Stomach (tissue), 9 donors: Measurements from ENCODE around the gene CHAF1A. TPM values are rescaled to one million over a fixed set of nuclear protein-coding genes. Genes with fewer than 3 reads are reported as not detected.
A peak's percentile ranks its signal among the peaks of the same experiment; 100 is the strongest.

Experiments used
- DNase-seq, 2 donors: peaks; one replicate each; pipeline versions ENCODE4 v3.0.0 to v3.0.0-alpha.2; 2013 to 2019
- H3K27ac ChIP-seq, 5 donors: fragments of 200-600 bp in 4 of 5; sonication (generic) in 4 of 5; one replicate each; pipeline ENCODE4 v1.5.1; 2013 to 2019; ENCODE audit warnings: mild to moderate bottlenecking in 1 of 5, moderate library complexity in 1 of 5
- H3K27me3 ChIP-seq, 3 donors: fragments of 200-600 bp; sonication (generic); one replicate each; pipeline ENCODE4 v1.5.1; 2017 to 2019; ENCODE audit warnings: mixed run types in 1 of 3
- H3K36me3 ChIP-seq, 4 donors: fragments of 200-600 bp; sonication (generic); 1 replicate in 3 of 4; 2 replicates in 1 of 4; pipeline ENCODE4 v1.5.1; 2016 to 2019
- H3K4me1 ChIP-seq, 4 donors: fragments of 200-600 bp; sonication (generic); one replicate each; pipeline ENCODE4 v1.5.1; 2016 to 2019
- H3K4me3 ChIP-seq, 4 donors: fragments of 200-600 bp; sonication (generic) in 3 of 4; one replicate each; pipeline ENCODE4 v1.5.1; 2016 to 2019; ENCODE audit warnings: mild to moderate bottlenecking in 1 of 4
- H3K9me3 ChIP-seq, 4 donors: fragments of 200-600 bp; sonication (generic); one replicate each; pipeline ENCODE4 v1.5.1; 2016 to 2019
- EP300 ChIP-seq: sonication (generic); formaldehyde crosslinking; IDR thresholded peaks from one replicate; pipeline ENCODE4 v1.6.1; 2017; ENCODE audit warnings: antibody characterized with exemption
- POLR2A ChIP-seq, 4 donors: fragments of 450-650 bp; IDR thresholded peaks; one replicate each; pipeline ENCODE4 v1.6.1; 2016; ENCODE audit warnings: antibody characterized with exemption in 4 of 4, control low read depth in 2 of 4, mild to moderate bottlenecking in 1 of 4, moderate library complexity in 1 of 4
- POLR2AphosphoS5 ChIP-seq, 3 donors: sonication (generic); formaldehyde crosslinking; IDR thresholded peaks; one replicate each; pipeline ENCODE4 v1.6.1; 2016; ENCODE audit warnings: antibody characterized with exemption in 3 of 3
- WGBS, 5 donors: extraction: QIAGEN DNeasy Blood & Tissue Kit in 3 of 5; methylation state at CpG; one replicate each; pipeline versions ENCODE4 v1.1.5 to v1.1.7; 2013 to 2018; 5-methylcytosine and 5-hydroxymethylcytosine counted together
- intact Hi-C: fragments of 100-400 bp; cut with DNase I; formaldehyde crosslinking; loops from one replicate; pipeline ENCODE4 v1.15.1; 2023; ENCODE audit warnings: low total_unique reads
- polyA plus RNA-seq, 3 donors: library from polyadenylated mRNA; stranded (reverse); fragments of 200-250 nt; gene quantifications; one replicate each; pipeline ENCODE4 v1.2.3, GENCODE V29; 2013
- total RNA-seq, 5 donors: library from RNA; depleted of rRNA; stranded (reverse); fragments of >200 nt; gene quantifications; one replicate each; pipeline versions ENCODE4 v1.1.0 to v1.2.3, GENCODE V29; 2014 to 2016
- TF ChIP-seq, protein P1 (sequence below), 7 experiments: fragments of 450-650 bp in 4 of 7; fragments of 200-600 bp in 3 of 7; sonication (generic) in 3 of 7; IDR thresholded peaks; one replicate each; pipeline ENCODE4 v1.5.1; 2016 to 2019; ENCODE audit warnings: antibody characterized with exemption in 7 of 7, control low read depth in 2 of 7, mild to moderate bottlenecking in 1 of 7
- donor health status: healthy with polysubstance abuse.
- donor health status: Bipolar disorder and iron deficiency.
- donor health status: healthy.

CHAF1A gene
- total and polyA plus RNA-seq, 8 donors = 1.8 to 100 (median 6.5) TPM

DNA sequence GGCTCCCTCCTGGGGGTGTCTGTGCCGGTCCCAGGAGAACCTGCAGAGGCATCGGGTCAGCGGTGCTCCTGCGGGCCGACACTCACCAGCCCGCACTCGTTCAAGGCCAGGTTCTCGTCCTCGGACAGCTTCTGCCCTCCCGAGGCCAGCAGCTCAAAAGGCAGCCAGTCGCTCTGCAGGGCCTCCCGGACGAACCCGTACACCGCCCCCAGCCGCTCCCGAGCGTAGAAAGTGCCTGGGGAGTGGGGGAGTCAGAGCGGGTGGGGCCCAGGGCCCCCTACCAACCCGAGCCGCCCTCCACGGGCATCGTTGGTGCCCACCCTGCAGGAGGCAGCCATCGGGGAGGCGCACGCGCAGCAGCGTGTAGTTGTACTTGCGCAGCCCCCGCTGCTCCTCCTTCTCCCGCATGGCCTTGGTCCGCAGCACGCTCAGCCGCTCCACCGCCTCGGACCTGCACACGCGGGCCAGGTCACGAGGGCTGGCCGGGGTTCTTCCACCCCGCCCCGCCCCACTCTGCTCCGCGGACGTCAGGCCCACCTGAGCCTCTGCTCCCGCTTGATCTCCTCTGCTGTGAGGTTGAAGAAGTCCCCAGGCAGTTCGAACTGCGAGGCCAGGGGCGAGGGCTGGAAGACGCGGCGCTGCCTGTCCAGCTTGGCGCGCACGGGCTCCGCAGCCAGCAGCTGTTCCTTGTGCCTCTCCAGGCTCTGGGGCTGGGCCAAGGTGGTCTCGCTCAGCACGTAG lies 43.7 kb downstream of the CHAF1A start:
- Histone ChIP-seq H3K27ac (peak overlapping the region in 1 of 5 donors; percentile 84), H3K4me1 (peaks cover 4 to 23% (median 14%) of the 10 kb centered on the region in 4 donors), H3K36me3 (peaks cover 55 to 78% (median 74%) of the 10 kb centered on the region in 4 donors), H3K9me3 (no peaks in the 10 kb centered on the region), H3K4me3 (no peak overlapping the region), H3K27me3 (no peaks in the 10 kb centered on the region)
- intact Hi-C loops = no loop called here
- DNase-seq = no peak
- WGBS, 5 donors = 91 to 94% (median 93%) methylated on average over 51 to 58 of the region's 58 CpGs
- TF ChIP-seq, protein P1, sequence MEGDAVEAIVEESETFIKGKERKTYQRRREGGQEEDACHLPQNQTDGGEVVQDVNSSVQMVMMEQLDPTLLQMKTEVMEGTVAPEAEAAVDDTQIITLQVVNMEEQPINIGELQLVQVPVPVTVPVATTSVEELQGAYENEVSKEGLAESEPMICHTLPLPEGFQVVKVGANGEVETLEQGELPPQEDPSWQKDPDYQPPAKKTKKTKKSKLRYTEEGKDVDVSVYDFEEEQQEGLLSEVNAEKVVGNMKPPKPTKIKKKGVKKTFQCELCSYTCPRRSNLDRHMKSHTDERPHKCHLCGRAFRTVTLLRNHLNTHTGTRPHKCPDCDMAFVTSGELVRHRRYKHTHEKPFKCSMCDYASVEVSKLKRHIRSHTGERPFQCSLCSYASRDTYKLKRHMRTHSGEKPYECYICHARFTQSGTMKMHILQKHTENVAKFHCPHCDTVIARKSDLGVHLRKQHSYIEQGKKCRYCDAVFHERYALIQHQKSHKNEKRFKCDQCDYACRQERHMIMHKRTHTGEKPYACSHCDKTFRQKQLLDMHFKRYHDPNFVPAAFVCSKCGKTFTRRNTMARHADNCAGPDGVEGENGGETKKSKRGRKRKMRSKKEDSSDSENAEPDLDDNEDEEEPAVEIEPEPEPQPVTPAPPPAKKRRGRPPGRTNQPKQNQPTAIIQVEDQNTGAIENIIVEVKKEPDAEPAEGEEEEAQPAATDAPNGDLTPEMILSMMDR (IDR thresholded peaks at IDR 0.05) = no peak
- TF ChIP-seq EP300 (no peak), POLR2AphosphoS5 (IDR thresholded peaks at IDR 0.05) (no peak), POLR2A (IDR thresholded peaks at IDR 0.05) (no peak)

DNA sequence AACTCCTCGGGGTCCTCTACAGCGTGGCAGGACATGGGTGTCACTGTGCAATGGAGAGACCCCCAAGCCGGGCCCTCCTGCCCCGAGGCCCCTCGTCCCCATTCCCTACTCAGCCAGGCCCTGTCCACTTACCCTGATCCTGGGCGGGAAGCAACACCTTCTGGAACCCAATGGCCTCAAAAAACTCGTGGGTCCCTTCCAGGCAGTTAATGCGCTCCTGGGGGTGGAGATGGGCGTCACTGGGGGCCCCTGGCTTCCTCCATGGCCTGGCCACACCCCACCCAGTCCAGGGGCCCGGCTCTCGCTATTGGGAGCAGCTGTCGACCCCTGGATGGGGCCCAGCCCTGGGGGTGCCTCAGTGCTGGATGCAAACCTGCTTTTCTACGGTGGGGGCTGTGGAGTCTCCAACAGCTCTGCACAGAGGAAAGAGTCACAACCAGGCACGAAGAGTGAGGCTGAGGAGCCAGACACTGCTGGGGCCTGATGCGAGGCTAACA lies 44.3 kb downstream of the CHAF1A start:
- H3K27ac ChIP-seq = peak overlapping the region in 1 of 5 donors; percentile 84
- DNase-seq = no peak
- peaks cover 61 to 84% (median 80%) of the 10 kb centered on the region in 4 donors for H3K36me3 ChIP-seq
- no peaks in the 10 kb centered on the region for H3K27me3 ChIP-seq
- H3K4me3 ChIP-seq = no peak overlapping the region
- TF ChIP-seq POLR2AphosphoS5 (IDR thresholded peaks at IDR 0.05) (no peak), POLR2A (IDR thresholded peaks at IDR 0.05) (no peak), EP300 (no peak)
- TF ChIP-seq, protein P1 (IDR thresholded peaks at IDR 0.05) = no peak
- intact Hi-C loops = no loop called here
- no peaks in the 10 kb centered on the region for H3K9me3 ChIP-seq
- peaks cover 4 to 23% (median 14%) of the 10 kb centered on the region in 4 donors for H3K4me1 ChIP-seq
- WGBS, 5 donors = 82 to 86% (median 84%) methylated on average over 9 to 15 of the region's 15 CpGs

DNA sequence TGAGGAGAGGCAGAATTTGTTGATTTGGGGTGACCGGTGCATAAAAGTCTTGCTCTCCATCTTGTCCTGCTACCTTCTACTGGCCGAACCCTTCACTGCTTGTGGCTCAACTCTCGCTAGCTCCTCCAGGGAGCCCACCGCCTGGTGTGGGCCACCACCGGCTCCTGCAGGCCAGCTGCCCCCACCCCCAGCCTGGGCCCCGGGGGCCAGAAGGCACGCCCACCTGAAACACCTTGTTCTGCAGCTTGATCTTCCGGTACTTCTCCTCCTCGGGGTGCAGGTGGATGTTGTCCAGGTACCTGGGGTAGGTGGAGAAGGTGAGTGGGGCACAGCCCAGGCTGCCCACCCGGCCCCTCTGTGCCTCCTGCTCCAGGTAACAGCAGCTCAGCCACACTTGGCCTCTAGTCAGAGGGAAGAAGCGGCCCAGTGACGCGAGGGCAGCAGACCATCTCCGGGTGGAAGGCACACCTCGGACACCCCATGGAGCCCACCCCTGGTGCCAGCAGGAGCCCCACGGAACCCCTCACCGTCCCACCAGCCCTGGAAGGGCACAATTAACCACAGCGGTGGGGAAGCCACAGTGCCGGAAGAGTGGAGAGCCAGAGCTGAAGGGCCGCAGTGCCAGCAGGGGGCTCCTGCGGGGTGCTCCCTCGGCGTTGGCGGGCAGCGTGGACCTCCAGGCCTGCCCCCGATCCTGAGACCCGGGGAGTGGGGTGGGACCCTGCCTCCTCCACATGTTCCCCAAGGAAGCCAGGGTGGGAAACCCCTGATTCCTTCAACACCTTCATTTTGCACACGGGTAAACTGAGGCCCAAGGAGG lies 45.1 kb downstream of the CHAF1A start:
- H3K4me3 ChIP-seq = no peak overlapping the region
- no peaks in the 10 kb centered on the region for H3K27me3 ChIP-seq
- 89 to 92% (median 91%) methylated on average over 16 to 28 of the region's 28 CpGs for WGBS, 5 donors
- H3K4me1 ChIP-seq = peaks cover 4 to 21% (median 13%) of the 10 kb centered on the region in 4 donors
- H3K9me3 ChIP-seq = no peaks in the 10 kb centered on the region
- H3K36me3 ChIP-seq = peaks cover 69 to 92% (median 88%) of the 10 kb centered on the region in 4 donors
- peak overlapping the region in 1 of 5 donors; percentile 84 for H3K27ac ChIP-seq
- no peak for TF ChIP-seq EP300
- TF ChIP-seq, protein P1 (IDR thresholded peaks at IDR 0.05) = no peak
- TF ChIP-seq POLR2AphosphoS5 (IDR thresholded peaks at IDR 0.05) = no peak
- no peak for TF ChIP-seq POLR2A (IDR thresholded peaks at IDR 0.05)
- DNase-seq = no peak
- intact Hi-C loops = no loop called here
